ENCODE measurements around the gene ULBP1.
"Not testable (repeated sequence)": the region's sequence is repeated elsewhere in the genome, so short reads cannot be mapped to it uniquely, and the experiment has no call there.

ULBP1 gene

DNA sequence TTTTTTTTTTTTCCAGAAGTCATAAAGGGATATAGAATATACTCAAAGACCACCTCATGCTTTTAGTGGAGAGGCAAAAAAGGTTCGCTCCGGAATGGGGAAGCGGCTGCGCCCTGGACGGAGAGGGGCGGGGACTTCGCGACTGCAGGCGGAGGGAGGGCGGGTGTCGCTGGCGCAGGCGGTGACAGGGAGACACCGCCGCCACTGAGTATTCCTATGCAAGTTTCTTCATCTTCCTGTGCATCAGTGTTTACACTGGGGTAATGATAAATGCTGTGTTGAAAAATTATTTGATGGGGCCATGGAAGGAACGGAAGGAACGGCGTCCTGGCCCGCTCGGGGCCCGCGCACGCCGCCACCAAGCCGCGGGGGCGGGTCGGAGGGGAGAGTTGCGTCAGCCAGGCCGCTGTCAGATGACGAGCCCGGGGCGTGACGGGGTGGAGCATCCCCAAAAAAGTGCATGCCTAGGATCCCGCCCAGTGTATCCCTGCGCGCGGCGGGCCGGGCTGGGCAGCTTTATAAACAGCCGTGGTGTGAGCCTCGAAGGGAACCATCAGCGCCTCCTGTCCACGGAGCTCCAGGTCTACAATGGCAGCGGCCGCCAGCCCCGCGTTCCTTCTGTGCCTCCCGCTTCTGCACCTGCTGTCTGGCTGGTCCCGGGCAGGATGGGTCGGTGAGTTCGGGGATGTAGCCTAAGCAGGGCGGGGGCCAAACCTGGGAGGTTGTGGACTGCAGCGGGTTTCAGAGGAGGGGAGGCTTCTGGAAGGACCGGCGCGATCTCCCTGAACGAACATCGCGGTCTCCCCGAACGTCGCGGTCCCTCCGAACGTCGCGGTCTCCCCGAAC lies at the start of gene ULBP1:
ULBP1 (plus strand) TSS at position 482 of the 846 bp plus-strand sequence; CDS start at position 589, 107 bp downstream.
- peak; percentile 34 to 70 for DNase-seq (ENCODE audit: low read depth in 1 of 2, low spot score in 1 of 2)

GRCh38 chr6:149915970-149916865 lies 47.5 kb upstream of the ULBP1 start:
- no peak for DNase-seq (ENCODE audit: low read depth in 1 of 2, low spot score in 1 of 2)

DNA sequence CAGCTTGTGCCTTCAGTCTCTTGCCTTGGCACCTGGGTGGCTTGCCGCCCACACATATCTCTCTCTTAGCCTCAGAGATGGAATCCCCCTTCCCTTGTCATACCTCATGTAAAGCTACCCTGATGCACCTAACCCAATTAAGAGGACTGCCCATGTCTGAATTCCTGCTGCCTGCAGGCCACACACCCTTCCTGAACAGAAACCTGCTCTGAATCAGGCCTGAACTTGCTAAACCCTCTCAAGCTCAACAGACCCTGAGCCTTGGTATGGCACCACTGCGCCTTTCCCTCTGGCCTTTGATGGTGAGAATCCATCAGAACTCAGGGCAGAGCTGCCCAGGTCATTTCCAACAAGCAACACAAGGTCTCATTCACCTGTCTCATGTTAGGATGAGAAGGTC lies 46.1 kb upstream of the ULBP1 start:
- DNase-seq (ENCODE audit: low read depth in 1 of 2, low spot score in 1 of 2) = no peak

DNA sequence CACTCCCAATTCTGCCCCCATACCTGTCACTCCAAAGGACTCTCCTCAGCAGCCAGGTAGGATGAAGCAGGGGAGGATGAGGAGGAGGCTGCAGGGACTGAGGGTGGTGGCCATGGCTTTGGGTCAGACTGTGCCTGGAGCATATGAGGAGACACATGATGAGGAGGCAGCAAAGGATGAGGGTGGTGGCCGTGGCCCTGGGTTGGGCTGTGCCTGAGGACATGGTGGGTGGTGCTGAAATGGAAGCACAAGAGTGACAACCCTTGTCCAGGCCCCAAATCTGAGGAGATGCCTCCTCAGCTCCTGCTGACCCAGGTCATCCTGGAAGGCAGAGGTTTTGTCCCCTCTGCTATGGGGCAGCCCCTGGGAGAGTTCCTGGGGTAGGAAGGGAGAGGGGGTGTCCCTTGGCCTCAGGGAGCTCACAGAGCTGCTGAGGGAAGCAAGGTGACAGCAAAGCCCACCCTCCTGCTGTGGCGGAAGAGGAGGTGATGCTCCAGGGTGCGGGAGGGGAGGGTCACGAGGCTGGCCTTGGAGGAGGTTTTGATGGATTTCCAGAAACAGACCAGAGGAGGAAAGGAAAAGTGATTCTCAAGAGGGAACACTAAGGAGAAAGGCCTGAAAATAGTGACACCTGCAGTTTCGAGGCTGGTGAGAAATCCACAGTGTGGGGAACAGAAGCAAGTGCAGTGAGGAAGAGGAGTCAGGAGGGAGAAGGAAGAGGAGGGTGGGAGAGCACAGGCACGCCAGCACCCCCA lies 45.4 kb upstream of the ULBP1 start:
- no peak for DNase-seq (ENCODE audit: low read depth in 1 of 2, low spot score in 1 of 2)

GRCh38 chr6:149919126-149919833 lies 44.5 kb upstream of the ULBP1 start:
- not testable (repeated sequence) for DNase-seq (ENCODE audit: low read depth in 1 of 2, low spot score in 1 of 2)

GRCh38 chr6:149919834-149920225 lies 43.9 kb upstream of the ULBP1 start:
- DNase-seq (ENCODE audit: low read depth in 1 of 2, low spot score in 1 of 2) = no peak

DNA sequence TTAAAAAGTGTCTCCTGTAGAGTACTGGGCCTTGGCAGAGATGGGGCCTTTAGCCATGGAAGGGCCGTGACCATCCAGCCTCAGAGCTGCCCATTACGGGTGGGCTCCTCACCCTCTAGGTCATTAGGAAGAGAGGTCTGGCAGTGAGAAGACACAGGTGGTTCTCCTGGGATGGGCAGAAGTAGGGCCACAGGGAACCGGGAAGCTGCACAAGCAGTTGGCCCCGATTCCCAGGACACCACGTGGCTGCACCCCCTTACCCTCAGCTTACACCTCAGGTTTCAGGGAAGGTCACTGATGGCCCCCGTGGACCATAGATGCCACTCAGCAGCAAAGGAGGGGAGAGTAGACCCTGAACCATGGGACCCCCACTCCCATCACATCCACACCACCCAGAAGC lies 42.4 kb upstream of the ULBP1 start:
- DNase-seq (ENCODE audit: low read depth in 1 of 2, low spot score in 1 of 2) = no peak

GRCh38 chr6:149922091-149922490 lies 41.7 kb upstream of the ULBP1 start:
- not testable (repeated sequence) for DNase-seq (ENCODE audit: low read depth in 1 of 2, low spot score in 1 of 2)

DNA sequence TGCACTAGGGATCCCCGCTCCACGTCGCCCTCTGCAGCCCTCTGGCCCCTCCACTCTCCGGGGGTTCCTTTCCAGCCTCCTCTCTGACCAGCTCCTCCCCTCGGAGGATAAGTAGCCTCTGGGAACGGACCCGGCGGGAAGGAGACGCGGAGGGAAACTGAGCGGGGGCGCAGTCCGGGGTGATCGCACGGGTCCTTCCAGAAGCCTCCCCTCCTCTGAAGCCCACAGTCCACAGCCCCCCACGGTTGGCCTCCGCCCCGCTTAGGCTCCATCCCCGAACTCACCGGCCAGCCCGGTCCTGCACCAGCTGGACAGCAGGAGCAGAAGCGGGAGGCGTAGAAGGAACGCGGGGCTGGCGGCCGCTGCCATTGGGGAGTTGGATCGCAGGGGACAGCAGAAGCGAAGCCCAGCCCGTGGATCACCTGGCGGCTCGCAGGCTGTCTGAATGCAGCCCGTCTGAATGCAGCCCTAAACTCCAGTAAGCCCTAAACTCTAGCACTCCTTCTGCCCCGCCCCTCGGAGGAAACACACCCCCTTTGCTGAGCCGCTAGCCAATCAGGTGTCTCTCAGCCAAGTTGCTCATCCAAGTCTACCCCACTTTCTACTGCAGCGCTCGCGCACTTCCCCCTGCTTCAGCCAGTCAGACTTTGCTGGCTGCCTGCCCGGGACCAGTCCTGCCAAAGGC lies 41.0 kb upstream of the ULBP1 start, which contains the start of gene RAET1G:
RAET1G (minus strand) TSS at position 480 of the 685 bp plus-strand sequence; CDS start at position 369, 111 bp downstream.
- peak; percentile 64 to 69 for DNase-seq (ENCODE audit: low read depth in 1 of 2, low spot score in 1 of 2)

- DNase-seq (ENCODE audit: low read depth in 1 of 2, low spot score in 1 of 2) = no peak
Observed at GRCh38 chr6:149923327-149923986, 40.3 kb upstream of the ULBP1 start.

DNA sequence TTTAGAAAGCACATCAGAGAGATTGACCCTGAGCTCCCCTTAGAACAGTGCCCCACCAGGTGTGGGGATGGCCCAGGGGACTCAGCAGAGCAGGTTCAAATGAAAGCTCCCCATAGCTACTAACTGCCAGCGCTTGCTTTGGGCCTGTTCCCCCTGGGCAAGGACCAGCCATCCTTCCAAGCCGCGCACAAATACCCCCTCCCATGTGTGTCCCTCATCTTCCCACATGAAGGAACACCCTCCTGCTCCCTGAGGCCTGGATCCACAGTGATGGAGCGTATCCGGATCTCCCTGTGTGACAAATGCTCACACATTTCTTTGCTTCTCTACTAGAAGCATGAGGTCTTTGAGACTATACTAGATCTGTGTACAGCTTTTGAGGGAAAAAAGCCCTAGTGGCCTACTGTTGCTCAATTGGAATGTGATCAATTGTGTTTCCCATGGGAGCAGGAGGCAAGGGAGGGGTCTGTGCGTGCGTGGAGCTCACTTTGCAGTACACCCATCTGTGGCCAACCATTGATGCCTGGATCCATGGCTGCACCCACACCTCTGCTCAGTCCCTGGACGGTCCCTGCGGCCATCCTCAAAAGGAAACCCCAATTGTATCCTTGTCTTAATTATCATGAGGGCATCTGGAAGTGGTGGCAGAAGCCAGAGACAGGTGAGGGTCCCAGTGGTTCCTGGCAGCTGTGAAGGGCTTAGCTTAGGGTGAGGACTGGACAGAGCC lies 39.4 kb upstream of the ULBP1 start:
- DNase-seq (ENCODE audit: low read depth in 1 of 2, low spot score in 1 of 2) = no peak

DNA sequence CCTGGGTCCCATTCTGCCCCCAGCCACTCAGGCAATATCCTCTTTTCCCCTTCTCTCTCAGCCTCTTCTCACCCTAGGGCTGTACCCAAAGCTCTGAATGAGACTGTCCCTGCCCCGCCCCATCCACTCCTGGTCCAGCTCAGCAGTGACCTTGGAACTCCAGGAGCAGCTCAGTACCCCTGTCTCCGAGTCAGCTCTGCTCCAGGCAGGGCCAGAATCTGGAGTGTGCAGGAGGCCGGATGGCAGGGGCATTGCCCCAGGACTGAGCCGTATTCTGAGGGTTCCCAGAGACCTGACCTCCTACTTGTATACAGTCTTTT lies 38.9 kb upstream of the ULBP1 start:
- DNase-seq (ENCODE audit: low read depth in 1 of 2, low spot score in 1 of 2) = no peak

DNA sequence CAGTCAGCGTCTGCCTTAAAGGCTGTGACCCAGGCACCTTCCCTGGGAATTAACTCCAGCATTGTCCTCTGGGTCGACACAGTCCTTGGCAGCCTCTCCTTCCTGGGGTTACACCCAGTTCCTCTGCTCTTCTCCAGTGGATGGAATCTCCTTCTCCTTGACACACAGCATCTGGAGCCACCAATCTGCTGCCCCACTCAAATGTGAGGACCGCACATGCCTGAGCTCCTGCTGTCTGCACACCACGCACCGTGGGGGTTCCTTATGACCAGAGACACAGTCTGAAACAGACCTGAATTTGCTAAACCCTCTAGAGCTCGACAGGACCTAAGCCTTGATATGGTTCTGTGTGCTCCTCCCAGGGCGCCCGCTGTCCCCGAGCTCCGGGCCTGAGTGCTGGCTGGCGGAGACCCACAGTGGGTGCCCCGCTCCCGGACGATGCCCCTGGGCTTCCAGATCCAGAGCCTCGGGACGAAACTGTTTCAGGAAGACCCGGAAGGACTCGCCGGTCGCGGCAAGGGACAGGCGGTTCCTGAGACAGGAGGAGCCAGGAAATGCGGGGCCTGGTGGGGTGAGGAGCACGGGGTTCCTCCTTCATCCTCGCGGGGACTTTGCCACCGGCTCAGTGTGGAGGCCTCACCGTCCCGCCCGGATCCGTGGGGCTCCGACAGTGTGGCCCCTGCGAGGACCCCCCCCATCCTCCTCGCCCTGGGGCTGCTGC lies 38.3 kb upstream of the ULBP1 start:
- DNase-seq (ENCODE audit: low read depth in 1 of 2, low spot score in 1 of 2) = no peak

DNA sequence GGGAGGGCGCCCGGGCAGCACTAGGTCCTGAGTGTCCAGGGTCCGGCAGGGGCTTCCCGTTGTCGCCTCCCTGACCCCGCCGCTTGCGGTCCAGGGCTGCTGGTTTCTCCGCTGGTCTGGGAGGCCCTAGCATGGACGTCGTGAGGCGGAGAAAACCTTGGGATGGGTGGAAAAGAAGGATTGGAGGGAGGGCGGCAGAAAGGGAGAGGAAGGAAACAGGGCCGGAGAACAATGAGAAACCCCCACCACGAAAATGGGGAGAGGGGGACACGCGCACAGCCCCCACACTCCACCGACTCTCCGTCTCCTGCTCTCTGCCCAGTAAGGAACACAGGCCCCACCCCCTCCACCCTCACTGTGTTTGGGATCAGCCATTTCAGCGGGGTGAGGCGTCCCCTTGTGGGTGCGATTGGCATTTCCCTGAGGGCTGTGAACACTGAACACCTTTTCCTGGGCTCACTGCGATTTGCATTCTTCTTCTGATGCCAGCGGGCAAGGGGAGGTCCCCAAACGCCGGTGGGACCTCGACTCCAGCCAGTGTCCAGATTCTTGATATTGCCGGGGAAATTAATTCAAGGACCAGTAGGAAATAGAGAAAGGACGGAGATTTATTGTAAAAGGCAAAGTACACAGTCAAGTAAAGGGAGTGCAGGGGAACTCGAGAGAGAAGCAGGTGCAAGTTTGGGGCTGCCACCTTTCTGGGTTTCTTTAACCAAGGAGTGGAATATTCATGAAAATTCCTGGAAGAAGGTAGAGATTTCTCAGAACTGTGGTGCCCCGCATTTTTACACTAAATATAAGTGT lies 37.6 kb upstream of the ULBP1 start:
- DNase-seq (ENCODE audit: low read depth in 1 of 2, low spot score in 1 of 2) = peak; percentile 46 to 64

DNA sequence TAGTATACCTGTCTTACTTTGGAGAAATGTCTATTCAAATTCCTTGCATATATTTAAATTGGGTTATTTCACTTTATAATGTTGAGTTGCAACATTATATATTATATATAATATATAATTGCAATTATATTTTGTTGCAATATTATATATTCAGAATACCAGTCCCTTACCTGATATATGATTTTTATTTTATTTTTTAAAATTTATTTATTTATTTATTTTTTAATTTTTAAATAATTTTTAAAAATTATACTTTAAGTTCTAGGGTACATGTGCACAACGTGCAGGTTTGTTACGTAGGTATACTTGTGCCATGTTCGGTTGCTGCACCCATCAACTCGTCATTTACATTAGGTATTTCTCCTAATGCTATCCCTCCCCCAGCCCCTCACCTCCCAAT lies 36.7 kb upstream of the ULBP1 start:
- not testable (repeated sequence) for DNase-seq (ENCODE audit: low read depth in 1 of 2, low spot score in 1 of 2)

GRCh38 chr6:149929422-149929821 lies 34.3 kb upstream of the ULBP1 start:
- DNase-seq (ENCODE audit: low read depth in 1 of 2, low spot score in 1 of 2) = no peak

DNA sequence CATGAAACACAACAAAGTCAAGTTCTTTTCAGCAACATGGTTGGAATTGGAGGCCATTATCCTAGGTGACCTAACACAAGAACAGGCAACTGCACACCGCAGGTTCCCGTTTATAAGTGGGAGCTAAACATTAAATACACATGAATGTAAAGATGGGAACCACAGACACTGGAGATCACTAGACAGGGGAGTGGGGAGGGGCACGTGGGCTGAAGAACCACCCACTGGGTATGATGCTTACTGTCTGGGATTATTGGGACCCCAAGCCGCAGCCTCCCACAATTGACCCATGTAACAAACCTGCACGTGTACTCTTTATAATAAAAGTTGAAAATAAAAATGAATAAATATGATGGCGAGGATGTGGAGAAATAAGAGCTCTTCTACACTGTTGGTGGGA lies 32.2 kb upstream of the ULBP1 start:
- DNase-seq (ENCODE audit: low read depth in 1 of 2, low spot score in 1 of 2) = no peak
